Fibroblast of pulmonary artery (primary cell): Measurements from ENCODE around the gene CEACAM18.

ENCODE experiments used
- DNase-seq: peaks from one replicate; pipeline ENCODE4 v3.0.0-alpha.2; 2010; ENCODE audit warnings: low read depth
- H3K4me3 ChIP-seq: replicated peaks from 2 replicates; pipeline ENCODE4 v1.5.1; 2011; ENCODE audit warnings: low read depth, mild to moderate bottlenecking, control low read depth, low read length, moderate library complexity
- CTCF ChIP-seq: IDR thresholded peaks from 2 replicates; pipeline ENCODE4 v1.5.1; 2011; ENCODE audit warnings: mild to moderate bottlenecking, control low read depth, low read length, inconsistent platforms; ENCODE audit errors: missing control alignments

Gene CEACAM18

DNA sequence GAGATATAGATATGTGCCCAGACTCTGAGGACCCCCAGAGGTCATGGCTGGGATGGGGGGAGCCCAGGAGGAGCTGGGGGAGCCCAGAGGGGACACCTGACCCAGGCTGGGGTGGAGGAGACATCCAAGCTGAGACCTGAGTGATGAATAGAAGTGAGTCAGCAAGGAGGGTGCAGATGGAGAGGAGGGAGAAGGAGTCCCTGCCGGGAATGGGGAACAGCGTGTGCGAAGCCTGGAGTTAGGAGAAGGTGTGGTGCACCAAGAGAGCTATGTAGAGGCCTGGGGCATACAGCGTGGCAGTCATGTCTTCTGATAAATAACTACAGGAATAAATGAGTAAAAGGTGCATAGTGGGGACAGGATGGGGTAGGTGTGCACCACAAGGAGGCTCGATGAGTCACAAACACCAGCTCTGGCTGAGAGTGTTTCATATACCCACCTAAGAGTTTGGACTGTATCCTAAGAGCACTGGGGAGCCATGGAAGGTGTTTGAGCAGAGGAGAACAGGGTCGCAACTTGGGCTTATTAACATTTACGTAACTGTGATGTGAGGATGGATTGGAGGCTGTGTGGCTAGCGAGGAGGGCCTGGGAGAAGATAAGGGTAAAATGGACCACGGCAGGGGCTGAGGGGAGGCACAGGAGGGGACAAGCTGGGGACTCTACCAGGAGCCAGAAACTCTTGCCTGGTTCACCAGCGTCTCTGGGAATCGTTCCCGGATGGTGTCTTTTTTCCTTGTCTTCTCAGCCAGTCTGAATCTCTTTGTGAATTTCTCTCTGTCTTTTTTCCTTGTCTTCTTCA is 1.4 kb downstream of the CEACAM18 start:
- no peak for DNase-seq
- TF ChIP-seq CTCF: no peak
- no peak overlapping the region for H3K4me3 ChIP-seq

DNA sequence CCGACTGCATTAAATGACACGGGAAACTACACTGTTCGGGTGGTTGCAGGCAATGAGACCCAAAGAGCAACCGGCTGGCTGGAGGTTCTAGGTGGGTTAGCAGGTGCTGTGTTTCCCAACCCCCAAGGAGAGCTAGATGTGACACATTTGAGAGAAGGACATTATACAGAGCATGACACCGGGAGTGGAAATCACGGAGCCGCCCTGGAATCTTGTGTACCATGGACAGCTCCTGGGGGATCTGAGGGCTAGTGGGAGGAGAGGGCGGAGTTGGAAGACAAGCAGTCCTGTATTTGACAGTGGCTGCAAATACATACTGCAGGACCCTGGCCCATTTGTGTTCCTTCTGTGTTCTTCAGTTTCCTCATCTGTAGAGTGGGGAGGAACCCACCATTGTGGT is 2.3 kb downstream of the CEACAM18 start:
- H3K4me3 ChIP-seq: no peak overlapping the region
- TF ChIP-seq CTCF: no peak
- DNase-seq: peak; percentile 35

DNA sequence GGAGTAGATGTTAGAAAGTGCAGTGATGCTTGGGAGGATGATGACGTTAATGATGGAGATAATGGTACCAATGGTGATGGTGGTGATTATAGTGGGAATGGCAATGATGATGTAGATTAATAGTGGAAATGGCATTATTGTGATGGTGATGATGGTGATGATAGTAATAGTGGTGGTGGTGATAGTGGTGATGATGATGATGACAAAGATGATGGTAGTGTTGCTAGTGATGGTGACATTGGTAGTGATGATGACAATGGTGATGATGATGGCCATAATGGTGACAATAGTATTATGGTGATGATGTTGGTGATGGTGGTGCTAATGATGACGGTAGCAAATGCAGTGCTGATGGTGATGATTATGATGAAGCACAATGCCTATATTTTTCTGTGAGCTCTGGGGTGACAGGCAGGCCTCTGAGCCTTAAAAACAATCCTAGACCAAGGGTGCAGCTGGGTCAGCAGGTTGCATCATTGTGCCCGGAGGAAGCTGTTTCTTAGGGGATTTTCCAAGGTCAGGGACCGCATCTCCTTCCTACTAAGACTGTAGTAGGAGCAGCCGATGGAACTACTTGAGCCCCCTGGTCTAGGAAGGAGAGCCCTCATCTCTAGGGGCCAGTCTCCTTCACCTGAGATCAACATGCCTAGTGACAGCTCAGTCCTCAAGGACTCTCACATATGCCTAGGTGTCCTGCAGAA is 7.8 kb downstream of the CEACAM18 start:
- no peak overlapping the region for H3K4me3 ChIP-seq
- TF ChIP-seq CTCF: no peak
- DNase-seq: no peak

GRCh38 chr19:51488491-51488890 is 10.2 kb downstream of the CEACAM18 start:
- no peak for DNase-seq
- TF ChIP-seq CTCF: no peak
- H3K4me3 ChIP-seq: no peak overlapping the region

GRCh38 chr19:51489113-51489512 is 10.8 kb downstream of the CEACAM18 start:
- no peak for DNase-seq
- TF ChIP-seq CTCF: no peak
- no peak overlapping the region for H3K4me3 ChIP-seq

DNA sequence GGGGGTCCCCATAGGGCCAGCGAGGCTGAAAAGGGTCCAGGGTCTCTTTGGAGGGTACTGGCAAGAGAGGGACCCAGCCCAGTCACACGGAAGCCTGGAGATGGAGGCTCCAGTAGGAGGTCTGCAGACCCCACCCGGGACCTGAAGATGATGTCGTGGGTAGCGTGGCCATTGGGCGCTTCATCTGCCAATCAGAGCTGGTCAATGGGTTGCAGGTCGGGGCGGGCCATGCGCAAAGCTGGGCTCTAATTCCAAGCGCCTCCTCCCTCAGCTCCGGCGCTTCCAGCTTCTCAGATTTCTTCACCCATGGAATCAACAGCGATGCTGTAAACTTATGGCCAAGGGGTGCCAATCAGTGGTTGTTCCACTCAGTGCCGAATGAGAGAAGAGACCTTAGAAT is 12.3 kb downstream of the CEACAM18 start:
- no peak for TF ChIP-seq CTCF

More for the DNA sequence above, 12.3 kb downstream of the CEACAM18 start:
- no peak for DNase-seq
- no peak overlapping the region for H3K4me3 ChIP-seq
